Ishikawa (cell line): ENCODE measurements around the gene AGPAT2.

ENCODE experiments used
- CEBPB ChIP-seq: IDR thresholded peaks from 2 replicates; pipeline ENCODE4 v1.6.1; 2012
- CREB1 ChIP-seq: IDR thresholded peaks from 2 replicates; pipeline ENCODE4 v1.6.1; 2012; ENCODE audit warnings: low read depth
- EGR1 ChIP-seq: IDR thresholded peaks from 2 replicates; pipeline ENCODE4 v1.6.1; 2012
- EP300 ChIP-seq: IDR thresholded peaks from 2 replicates; pipeline ENCODE4 v1.6.1; 2012; ENCODE audit warnings: borderline replicate concordance
- FOXM1 ChIP-seq: IDR thresholded peaks from 2 replicates; pipeline ENCODE4 v1.6.1; 2012; ENCODE audit warnings: low read depth, borderline replicate concordance
- MAX ChIP-seq: IDR thresholded peaks from 2 replicates; pipeline ENCODE4 v1.6.1; 2012
- NFIC ChIP-seq: IDR thresholded peaks from 2 replicates; pipeline ENCODE4 v1.6.1; 2012
- RAD21 ChIP-seq: IDR thresholded peaks from 2 replicates; pipeline ENCODE4 v1.6.1; 2012; ENCODE audit warnings: low read depth
- REST ChIP-seq: IDR thresholded peaks from 2 replicates; pipeline ENCODE4 v1.6.1; 2012; ENCODE audit warnings: low read depth, mild to moderate bottlenecking
- TAF1 ChIP-seq: IDR thresholded peaks from 2 replicates; pipeline ENCODE4 v1.6.1; 2012; ENCODE audit warnings: low read depth, mild to moderate bottlenecking
- TCF12 ChIP-seq: IDR thresholded peaks from 2 replicates; pipeline ENCODE4 v1.6.1; 2012; ENCODE audit warnings: low read depth
- TEAD4 ChIP-seq: IDR thresholded peaks from 2 replicates; pipeline ENCODE4 v1.6.1; 2012
- USF1 ChIP-seq: IDR thresholded peaks from 2 replicates; pipeline ENCODE4 v1.6.1; 2012
- YY1 ChIP-seq: IDR thresholded peaks from 2 replicates; pipeline ENCODE4 v1.6.1; 2012; ENCODE audit warnings: low read depth
- ZBTB7A ChIP-seq: IDR thresholded peaks from 2 replicates; pipeline ENCODE4 v1.6.1; 2012; ENCODE audit warnings: low read depth

Gene AGPAT2

GRCh38 chr9:136709454-136710109 lies 22.3 kb upstream of the AGPAT2 start:
- TF ChIP-seq YY1 (no peak), ZBTB7A (no peak), CEBPB (no peak), EGR1 (no peak), CREB1 (no peak), TAF1 (no peak), FOXM1 (no peak), RAD21 (no peak), TCF12 (no peak), EP300 (no peak), MAX (no peak), TEAD4 (no peak), USF1 (no peak), REST (no peak), NFIC (no peak)

GRCh38 chr9:136707849-136708517 lies 20.7 kb upstream of the AGPAT2 start:
- TF ChIP-seq REST (no peak), RAD21 (no peak), TAF1 (no peak), MAX (no peak), TCF12 (no peak), USF1 (no peak), ZBTB7A (no peak), YY1 (no peak), CREB1 (no peak), FOXM1 (no peak), CEBPB (no peak), TEAD4 (no peak), NFIC (no peak), EGR1 (no peak), EP300 (no peak)

GRCh38 chr9:136707011-136707410 lies 19.8 kb upstream of the AGPAT2 start:
- TF ChIP-seq EP300 (no peak), REST (no peak), MAX (no peak), NFIC (no peak), TAF1 (no peak), CREB1 (no peak), CEBPB (no peak), FOXM1 (no peak), TEAD4 (no peak), USF1 (no peak), ZBTB7A (no peak), RAD21 (no peak), EGR1 (no peak)

GRCh38 chr9:136705564-136705963 lies 18.3 kb upstream of the AGPAT2 start:
- TF ChIP-seq TAF1: no peak
- TF ChIP-seq TCF12: no peak
